Measurements from ENCODE around the gene LCE1A.

Gene LCE1A, protein sequence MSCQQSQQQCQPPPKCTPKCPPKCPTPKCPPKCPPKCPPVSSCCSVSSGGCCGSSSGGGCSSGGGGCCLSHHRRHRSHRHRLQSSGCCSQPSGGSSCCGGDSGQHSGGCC

DNA sequence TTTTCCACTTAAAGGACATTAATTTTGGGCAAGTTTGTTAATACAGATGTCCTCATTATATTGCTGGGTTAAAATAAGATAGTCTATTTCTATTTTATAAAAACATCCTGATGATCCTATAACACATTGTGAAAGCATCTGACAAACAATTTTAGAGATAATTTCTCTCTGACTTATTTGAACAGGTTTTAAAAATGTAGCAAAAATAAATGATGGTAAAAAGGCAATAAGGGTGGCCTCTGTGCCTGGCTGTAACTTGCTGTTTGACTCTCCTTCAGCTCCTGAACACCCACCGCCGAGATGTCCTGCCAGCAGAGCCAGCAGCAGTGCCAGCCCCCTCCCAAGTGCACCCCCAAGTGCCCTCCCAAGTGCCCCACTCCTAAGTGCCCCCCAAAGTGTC is at the start of gene LCE1A:
Gene LCE1A (plus strand): TSS at position 301 of the 400 bp plus-strand sequence. CDS start 0 bp downstream, at position 301.
- no peak for DNase-seq (ENCODE audit: low spot score)

DNA sequence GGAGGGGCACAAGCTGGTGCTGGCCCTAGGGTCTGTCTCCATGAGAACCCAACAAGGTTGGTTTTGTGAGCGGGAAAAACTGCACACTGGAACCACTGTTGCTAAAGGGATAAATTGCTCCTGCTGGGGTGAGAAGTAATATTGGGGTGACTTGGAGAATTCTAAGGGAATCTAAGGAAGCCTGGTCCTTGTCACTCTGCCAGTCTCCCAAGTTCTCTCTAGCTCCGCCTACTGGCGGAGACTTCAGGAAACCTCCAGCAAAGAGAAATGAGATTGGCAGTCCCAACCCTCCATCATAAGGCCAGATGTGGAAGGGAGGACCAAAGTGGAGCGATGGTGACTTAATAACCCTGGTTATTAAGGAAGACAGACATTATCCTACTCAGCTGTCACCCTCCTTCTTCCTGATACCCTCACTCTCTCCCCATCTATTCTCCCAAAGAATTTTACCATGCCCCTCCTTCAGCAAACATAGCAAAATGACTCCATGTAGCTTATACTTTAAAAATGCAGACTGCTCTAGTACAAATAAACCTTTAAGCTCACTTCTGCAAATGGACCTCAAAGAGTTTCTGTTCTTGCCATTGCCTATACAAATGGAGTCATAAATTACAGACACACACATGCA is 49.6 kb upstream of the LCE1A start:
- DNase-seq (ENCODE audit: low spot score) = peak; percentile 16

DNA sequence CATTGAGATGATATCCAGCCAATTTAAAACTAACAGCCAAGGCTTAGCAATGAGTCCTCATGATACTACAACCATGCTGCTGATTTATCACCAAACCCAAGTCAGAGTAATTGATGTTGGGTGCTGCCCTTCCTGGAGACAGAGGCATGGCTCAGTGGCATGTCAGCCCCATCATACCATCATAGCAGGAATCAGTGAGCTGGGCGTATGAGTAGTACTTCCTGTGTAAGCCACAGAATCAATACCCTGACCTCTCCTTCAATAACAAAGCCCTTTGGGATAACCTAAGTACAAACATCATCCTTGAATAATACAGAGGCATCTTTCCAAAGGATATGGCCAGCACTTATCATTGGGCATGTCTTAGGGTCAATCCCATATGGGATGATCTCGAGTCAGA is 44.2 kb upstream of the LCE1A start:
- no peak for DNase-seq (ENCODE audit: low spot score)

DNA sequence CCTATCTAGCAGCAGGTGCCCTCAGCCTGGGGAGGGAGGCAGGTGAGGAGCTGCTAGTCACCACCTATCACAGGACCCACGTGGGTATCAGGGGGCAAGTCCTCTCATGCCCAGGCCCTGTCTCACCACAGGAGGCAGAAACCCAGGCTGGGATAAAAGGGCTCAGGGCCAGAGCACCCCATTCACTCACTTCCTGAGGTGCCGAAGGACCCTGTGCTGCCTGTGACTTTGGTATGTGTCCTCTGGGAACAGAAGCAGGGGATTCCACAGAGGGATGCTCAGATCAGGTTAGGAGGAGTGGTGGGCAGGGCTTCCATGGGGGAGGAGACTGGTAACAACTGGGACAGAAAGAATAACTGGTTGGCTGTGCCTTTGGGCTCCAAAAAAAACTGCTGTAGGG is 41.2 kb upstream of the LCE1A start, which contains the start of gene LCE1E:
Gene LCE1E (plus strand): TSS at position 181 of the 400 bp plus-strand sequence. CDS start 1,043 bp downstream, outside the sequence.
- no peak for DNase-seq (ENCODE audit: low spot score)

DNA sequence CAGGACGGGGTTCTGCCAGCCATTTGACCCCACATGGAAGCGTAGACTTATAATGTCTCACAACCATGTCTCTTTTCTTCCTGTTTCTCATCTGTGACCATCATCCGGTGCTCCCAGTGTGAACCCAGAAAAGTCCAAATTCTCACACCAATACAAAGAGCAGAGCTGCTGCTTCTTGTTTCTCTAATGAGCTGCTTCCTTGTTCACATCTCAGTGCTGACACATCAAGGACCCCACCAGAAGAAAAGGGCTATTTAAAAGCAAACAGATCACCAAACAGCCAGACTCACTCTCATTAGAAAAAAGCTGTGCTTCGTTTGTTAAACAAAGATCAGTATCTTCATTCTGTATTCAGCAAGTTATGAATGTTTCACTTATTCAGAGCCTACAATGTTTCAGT is 31.6 kb upstream of the LCE1A start:
- DNase-seq (ENCODE audit: low spot score) = no peak

DNA sequence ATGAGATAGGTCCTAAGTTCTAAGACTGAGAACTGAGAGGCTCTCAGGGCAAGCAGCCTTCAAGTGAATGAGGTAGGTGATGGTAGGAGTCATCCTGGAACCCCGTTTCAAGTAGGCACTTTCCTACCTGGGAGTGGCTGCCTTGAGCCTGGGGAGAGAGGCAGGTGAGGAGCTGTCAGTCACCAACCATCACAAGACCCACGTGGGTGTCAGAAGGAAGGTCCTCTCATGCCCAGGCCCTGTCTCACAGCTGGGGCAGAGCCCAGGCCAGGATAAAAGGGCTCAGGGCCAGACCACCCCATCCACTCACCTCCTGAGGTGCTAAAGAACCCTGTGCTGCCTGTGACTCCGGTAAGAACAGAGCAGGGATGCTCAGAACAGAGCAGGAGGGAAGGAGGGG is 30.9 kb upstream of the LCE1A start, which contains the start of gene LCE1D:
Gene LCE1D (plus strand): TSS at position 301 of the 400 bp plus-strand sequence. CDS start 1,074 bp downstream, outside the sequence.
- no peak for DNase-seq (ENCODE audit: low spot score)

DNA sequence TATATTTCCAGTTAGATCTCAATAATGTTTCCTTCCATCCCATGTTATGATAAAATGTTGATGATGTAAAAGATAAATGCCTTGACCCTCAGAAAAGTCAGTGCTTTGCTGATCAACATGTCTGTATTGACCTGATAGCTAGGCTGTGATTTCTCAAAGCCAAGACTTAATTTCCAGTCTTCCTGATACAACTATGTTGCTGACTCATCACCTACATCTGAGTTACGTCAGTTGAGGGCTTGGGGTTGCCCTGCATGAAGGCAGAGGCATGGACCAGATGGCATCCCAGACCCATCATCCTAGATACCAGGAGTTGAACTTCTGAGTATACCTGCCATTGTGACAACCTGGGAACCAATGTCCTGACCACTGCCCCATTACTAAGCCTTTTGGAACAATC is 25.9 kb upstream of the LCE1A start:
- DNase-seq (ENCODE audit: low spot score) = no peak

DNA sequence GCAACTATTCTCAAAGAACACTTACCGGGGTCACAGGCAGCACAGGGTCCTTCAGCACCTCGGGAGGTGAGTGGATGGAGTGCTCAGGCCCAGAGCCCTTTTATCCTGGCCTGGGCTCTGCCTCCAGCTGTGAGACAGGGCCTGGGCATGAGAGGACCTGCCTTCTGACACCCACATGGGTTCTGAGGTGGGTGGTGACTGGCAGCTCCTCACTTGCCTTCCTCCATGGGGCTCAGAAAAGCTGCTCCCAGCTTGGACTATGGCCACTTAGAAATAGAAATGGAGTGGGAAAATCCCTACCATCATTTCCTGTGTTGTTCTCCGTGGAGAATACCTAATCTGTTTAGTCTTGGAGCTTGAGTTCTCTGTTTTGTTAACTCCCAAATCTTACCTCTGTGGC is 20.7 kb upstream of the LCE1A start, which contains the start of gene LCE1C:
Gene LCE1C (minus strand): TSS at position 76 of the 400 bp plus-strand sequence. CDS start 1,173 bp downstream, outside the sequence.
- no peak for DNase-seq (ENCODE audit: low spot score)

DNA sequence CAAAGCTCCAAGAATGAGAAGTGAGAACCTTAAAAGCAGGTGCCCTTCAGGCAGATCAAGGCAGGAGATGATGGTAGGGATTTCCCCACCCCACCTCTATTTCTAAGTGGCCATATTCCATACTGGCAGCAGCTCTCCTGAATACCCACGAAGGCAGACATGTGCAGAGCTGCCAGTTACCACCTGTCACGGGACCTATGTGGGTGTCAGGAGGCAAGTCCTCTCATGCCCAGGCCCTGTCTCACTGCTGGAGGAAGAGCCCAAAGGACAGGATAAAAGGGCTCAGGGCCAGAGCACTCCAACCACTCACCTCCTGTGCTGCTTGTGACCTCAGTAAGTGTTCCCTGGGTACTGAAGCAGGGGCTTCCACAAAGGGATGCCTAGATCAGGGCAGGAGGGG is 16.2 kb upstream of the LCE1A start:
- no peak for DNase-seq (ENCODE audit: low spot score)

DNA sequence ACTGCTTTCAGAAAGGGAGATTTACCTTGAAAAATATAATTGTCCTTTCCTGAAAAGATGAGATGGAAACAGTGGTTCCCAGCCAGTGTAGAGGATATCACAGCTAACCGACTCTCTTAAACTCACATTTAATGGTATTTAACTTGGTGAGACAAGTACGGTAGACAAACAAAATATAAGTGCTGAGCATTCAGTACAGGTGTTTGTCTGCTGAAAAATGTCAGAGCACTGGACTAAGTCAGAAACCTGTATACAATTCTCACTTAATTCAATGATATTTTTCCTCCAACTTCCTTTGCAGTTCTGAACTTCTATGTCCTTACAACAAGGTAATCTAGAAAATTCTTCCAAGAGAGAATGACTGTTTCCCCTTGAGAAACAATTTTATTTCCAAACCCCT is 15.6 kb upstream of the LCE1A start, which contains the start of gene LCE1B:
Gene LCE1B (plus strand): TSS at position 301 of the 400 bp plus-strand sequence. CDS start 476 bp downstream, outside the sequence.
- no peak for DNase-seq (ENCODE audit: low spot score)

DNA sequence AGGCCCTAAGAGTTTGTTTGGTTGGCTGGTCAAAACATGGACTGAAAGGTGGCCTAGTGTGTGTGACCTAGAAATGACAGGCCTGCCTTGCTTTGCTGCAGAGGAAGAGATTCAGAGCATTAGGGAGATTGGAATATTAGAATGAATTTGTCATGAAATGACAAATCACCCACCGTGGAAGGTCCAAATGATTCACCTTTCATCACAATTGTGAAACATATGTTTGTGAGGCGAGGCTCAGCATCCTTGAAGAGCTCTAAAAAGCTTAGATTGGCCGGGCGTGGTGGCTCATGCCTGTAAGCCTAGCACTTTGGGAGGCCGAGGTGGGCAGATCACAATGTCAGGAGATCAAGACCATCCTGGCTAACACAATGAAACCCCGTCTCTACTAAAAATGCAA is 10.0 kb upstream of the LCE1A start:
- no peak for DNase-seq (ENCODE audit: low spot score)

DNA sequence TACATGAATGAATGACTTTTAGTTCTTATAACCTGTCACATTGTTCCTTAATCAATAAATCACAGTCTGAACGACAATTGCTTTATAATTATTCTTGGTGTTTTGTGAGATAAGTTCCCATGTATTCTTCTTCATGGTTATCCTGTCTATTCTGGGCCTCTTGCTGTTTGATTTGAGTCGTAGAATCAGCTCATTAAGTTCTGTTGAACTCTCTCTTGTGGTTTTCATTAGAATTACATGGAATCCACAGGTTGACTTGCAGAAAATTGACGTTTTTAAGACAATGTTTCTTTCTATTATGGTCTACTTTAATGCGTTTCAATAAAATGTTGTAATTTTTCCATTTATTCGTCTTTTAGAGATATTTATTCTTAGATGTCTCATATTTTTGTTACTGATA is 4.0 kb upstream of the LCE1A start:
- DNase-seq (ENCODE audit: low spot score) = no peak

DNA sequence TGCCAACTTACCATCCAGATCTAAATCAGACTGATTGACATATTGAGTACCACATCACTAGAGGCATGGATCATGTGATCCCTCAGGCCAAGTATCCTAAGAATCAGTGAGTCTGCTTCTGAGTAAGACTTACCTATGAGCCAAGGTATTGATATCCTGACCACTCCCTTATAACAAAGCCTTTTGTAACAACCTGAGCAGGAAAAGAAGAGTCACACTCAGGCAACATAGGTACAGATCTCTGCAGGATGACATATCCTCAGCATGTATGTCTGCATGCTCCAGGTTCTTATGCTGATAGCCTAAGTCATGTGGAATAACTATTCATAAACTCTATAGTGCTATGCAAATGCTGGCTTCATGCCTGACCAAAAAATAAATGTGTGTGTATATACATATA is 2.3 kb upstream of the LCE1A start:
- DNase-seq (ENCODE audit: low spot score) = no peak

DNA sequence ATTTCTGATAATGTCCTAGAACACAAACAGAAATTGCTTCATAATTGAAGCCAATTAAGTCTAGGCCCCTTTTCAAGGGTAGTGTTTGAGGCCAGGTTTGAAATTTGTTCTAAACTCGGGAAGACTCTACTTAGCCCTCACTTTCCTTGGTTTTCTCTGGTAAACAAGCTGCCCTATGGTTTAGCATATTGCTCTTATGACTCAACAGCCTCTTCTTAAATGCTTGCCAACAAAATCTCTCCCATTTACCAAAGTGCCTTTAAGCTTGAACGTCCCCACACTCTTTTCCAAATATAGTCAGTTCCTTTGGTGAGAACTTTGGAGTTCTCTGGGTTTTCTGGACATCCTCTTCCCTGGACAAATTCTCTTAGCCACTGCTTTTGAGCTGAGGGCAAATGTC is 9.6 kb downstream of the LCE1A start:
- DNase-seq (ENCODE audit: low spot score) = no peak

DNA sequence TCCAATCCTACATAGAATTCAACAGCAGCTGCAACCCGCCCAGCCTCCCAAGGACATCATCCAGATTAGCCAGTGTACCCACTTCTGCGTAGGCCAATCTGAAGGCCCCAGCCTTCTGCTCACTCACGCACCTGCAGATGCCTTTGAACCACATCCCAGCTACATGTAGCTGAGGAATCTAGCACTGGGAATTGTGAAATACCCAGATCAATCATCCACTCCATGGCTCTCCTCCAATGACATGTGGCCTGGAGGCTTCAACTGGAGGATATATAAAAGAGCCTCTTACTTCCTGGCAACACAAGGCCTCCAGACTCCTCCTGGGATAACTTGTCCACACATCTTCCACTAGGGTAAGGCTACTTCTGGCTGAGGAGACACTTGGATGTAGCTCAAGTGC is 15.3 kb downstream of the LCE1A start, which contains the start of gene LCE6A:
Gene LCE6A (plus strand): TSS at position 301 of the 400 bp plus-strand sequence. CDS start 665 bp downstream, outside the sequence.
- no peak for DNase-seq (ENCODE audit: low spot score)

DNA sequence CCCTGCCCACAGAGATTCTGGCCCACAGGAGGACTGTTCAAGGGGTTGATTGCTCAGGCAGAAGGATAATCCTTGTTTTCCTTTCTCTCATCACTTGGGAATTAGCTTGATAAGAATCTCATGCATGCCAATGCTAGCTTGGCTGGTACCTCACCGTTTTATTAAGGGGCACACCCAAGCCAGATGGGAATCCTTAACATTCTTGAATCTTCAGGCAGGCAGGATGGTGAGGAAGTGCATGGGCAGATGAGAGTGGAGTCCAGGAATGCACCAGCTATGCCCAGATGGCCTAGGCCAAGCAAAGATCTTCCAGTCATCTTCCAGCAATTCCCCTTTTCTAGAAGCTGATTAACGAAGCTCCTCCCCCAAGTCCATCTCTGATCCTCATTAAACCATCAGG is 28.4 kb downstream of the LCE1A start:
- DNase-seq (ENCODE audit: low spot score) = no peak

DNA sequence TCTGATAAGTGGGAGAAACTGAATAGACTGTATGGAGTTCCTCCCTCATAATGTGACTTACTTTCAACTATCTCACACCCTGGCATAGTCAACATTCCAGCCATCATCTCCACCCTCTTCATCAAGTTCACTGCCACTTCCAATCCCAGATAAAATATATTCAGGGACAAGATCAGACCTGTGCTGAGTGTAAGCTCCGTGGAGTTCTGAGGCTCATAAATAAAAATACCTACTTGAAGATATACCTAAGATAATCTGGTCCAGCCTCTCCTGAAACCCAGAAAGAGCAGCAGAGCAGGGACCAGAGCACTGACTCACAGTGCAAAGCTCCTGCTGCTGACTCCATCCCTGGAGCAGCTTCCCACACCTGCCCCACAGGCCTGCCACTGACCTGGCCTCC is 30.8 kb downstream of the LCE1A start:
- DNase-seq (ENCODE audit: low spot score) = no peak

DNA sequence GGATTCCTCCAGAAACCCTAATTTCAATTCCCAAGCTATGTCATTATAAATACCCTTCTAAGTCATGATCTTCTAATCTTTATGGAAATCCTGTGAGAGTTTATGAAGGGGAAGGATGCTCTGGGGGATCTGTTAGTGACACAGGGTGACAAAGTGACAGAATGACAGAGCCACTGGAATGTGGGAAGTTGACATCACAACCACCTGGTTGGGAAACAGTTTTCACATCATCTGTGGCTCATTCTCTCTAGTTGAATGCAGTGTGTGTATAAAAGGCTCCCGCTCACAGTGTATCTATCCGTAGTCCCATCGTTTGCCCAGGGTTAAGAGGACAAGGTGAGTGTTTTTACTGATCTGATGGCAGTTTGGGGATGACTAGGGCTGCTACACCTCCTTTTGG is 32.4 kb downstream of the LCE1A start, which contains the start of gene LCE7A:
Gene LCE7A (plus strand): TSS at position 301 of the 400 bp plus-strand sequence. CDS start 702 bp downstream, outside the sequence.
- DNase-seq (ENCODE audit: low spot score) = no peak

DNA sequence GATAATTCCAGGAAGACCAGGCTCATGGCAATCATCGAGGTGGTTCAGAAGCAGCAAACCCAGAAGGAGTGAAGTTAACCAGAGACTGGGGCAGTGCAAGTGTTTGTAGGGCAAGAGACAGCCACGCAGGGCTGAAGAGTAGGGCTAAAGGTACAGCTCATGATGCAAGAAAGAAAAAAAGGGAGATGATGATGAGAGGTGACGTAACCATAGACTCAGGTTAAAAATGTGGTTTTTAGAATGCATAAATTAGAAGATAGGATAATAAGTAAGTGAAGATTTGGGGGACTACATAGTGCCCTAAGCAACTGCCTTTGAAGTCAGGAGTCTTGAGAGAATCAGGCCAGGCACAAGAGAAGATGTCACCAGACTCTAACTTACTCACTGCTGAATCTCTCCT is 32.9 kb downstream of the LCE1A start:
- DNase-seq (ENCODE audit: low spot score) = no peak

DNA sequence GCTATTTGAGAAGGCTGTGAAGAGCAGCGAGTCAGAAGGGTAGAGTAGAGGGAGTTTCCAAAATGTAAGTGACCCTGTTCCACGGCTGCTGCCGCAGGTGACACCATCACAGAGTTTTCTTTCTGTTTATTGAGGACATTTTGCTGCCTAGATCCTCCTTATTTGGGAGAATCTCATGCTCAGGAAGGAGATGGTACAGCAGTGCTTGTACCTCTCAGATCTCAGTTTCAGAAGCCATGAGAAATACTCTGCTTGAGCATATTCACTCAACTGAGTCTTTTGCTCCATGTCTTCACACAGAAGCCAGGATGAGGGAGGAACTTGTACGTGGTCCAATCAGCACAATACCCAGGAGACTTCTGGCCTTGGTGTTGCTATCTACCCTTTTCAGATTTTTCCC is 34.1 kb downstream of the LCE1A start:
- no peak for DNase-seq (ENCODE audit: low spot score)

DNA sequence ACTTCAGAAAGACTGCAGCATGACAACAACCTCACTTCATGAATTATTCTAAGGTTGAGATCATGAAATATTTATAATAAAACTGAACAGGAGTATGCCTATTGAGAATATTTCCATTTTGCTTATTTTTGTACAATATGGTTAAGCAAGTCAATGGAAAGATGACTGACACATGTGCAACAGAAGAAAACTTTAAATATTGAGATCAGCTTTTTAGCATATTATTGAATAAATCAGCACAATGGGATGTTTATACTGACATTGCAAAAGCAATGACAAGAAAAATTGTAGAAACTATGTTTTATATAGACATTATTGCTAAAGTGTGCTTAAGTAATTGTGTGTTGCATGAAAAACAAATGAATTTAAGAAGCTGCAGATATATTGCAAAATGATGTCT is 37.2 kb downstream of the LCE1A start:
- DNase-seq (ENCODE audit: low spot score) = no peak

DNA sequence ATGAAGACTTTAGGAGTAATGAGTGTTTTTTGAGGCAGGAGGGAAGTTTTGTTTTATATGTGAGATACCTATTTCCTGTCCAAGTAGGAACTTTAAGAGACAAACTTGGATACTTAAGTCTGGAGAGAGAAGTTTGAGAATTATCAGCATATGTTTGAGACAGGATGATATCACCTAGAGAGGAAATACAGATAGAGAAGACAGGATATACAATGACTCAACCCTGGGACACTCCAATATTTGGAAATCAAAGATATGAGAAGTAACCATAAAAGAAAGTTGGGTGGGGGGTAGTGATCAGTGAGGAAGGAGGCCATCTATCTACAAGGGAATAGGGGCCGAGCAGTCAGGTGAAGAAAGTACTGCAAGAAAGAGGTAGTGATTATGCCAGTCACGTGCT is 39.0 kb downstream of the LCE1A start:
- DNase-seq (ENCODE audit: low spot score) = no peak

DNA sequence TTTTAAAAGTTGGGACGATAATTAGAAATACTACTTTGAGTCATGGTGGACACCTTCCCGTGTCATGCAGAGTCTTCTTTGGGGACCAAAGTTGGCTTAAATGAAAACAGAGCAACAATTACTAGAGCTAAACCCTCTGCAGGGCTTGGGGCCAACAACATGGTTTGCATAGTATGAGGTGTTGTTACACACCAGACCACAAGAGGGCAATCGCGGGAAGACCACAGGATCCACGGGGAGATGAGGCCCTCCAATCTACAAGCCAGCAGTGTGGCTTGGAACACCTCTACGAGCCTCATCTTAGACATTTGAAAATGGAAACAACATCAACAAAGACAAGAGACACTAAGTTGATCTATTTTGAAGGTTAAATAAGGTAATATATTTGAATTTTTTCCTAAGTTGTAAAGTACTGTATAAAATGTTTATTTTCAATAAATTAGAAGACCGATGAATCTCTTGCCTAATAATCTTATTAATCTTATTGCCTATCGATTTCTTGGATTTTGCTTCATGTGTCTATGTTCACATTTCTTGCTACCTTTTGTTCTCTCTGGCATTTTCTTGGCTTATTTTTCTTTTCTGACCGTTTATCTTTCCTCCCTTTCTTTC is 42.6 kb downstream of the LCE1A start:
- DNase-seq (ENCODE audit: low spot score) = peak; percentile 56

Measured in cerebellar cortex (tissue), 1 donor.